DND-41 (cell line): ENCODE data around the gene MINDY1.

Experiments
- ATAC-seq: fragments of 200-7000 bp; cut with Tn5 transposase; 3 replicates; pipeline ENCODE4 v1.9.1; 2021; ENCODE audit warnings: low read depth; ENCODE audit not compliant: insufficient read depth
- DNase-seq: peaks from one replicate; pipeline ENCODE4 v3.0.0-alpha.2; 2020
- H2AFZ ChIP-seq: 2 replicates; pipeline ENCODE4 v1.6.0; 2012; ENCODE audit warnings: low read depth, low read length
- H3K27ac ChIP-seq: 2 replicates; pipeline ENCODE4 v1.5.1; 2012; ENCODE audit warnings: low read length, inconsistent platforms
- H3K27me3 ChIP-seq: fragments of 200-600 bp; sonication (generic); 2 replicates; pipeline ENCODE4 v1.6.0; 2012; ENCODE audit warnings: low read length, mild to moderate bottlenecking, inconsistent platforms; ENCODE audit not compliant: insufficient read depth, poor library complexity
- H3K36me3 ChIP-seq: 2 replicates; pipeline ENCODE4 v1.5.1; 2012; ENCODE audit warnings: low read length, inconsistent platforms; ENCODE audit not compliant: insufficient read depth
- H3K4me1 ChIP-seq: 2 replicates; pipeline ENCODE4 v1.5.1; 2012; ENCODE audit warnings: mild to moderate bottlenecking, low read length; ENCODE audit not compliant: insufficient read depth
- H3K4me2 ChIP-seq: 2 replicates; pipeline ENCODE4 v1.6.0; 2012; ENCODE audit warnings: mild to moderate bottlenecking, moderate library complexity, low read length, inconsistent platforms; ENCODE audit not compliant: insufficient read depth
- H3K4me3 ChIP-seq, 2 experiments: fragments of 200-600 bp in 1 of 2; shearing (Covaris generic) in 1 of 2; 2 replicates each; pipeline ENCODE4 v1.5.1; 2012 to 2016; ENCODE audit warnings: inconsistent platforms in 2 of 2, low read length in 2 of 2, mild to moderate bottlenecking in 2 of 2, low read depth in 1 of 2, moderate library complexity in 1 of 2
- H3K79me2 ChIP-seq: 2 replicates; pipeline ENCODE4 v1.6.0; 2012; ENCODE audit warnings: low read length, inconsistent platforms; ENCODE audit not compliant: insufficient read depth
- H3K9ac ChIP-seq: 2 replicates; pipeline ENCODE4 v1.6.0; 2012; ENCODE audit warnings: low read depth, mild to moderate bottlenecking, inconsistent platforms, low read length, moderate library complexity
- H3K9me3 ChIP-seq: 2 replicates; pipeline ENCODE4 v1.5.1; 2012; ENCODE audit warnings: low read length, moderate library complexity, mild to moderate bottlenecking, inconsistent platforms; ENCODE audit not compliant: insufficient read depth, severe bottlenecking
- H4K20me1 ChIP-seq: 2 replicates; pipeline ENCODE4 v1.6.0; 2012; ENCODE audit warnings: low read length; ENCODE audit not compliant: insufficient read depth
- CTCF ChIP-seq: IDR thresholded peaks from 2 replicates; pipeline ENCODE4 v1.5.1; 2012; ENCODE audit warnings: borderline replicate concordance, low read length, moderate library complexity, mild to moderate bottlenecking; ENCODE audit not compliant: poor library complexity, severe bottlenecking; ENCODE audit errors: extremely low read depth
- EZH2 ChIP-seq: IDR thresholded peaks from 3 replicates; pipeline ENCODE4 v1.6.1; 2012; ENCODE audit warnings: borderline replicate concordance, low read depth, mild to moderate bottlenecking, moderate library complexity, low read length, inconsistent platforms; ENCODE audit not compliant: severe bottlenecking

MINDY1 gene

GRCh38 chr1:150969626-150970025 is 37.1 kb downstream of the MINDY1 start:
- Histone ChIP-seq H3K27me3 (no peaks in the 10 kb centered on the region), H2AFZ (no peak overlapping the region), H3K36me3 (peaks cover 64% of the 10 kb centered on the region), H3K4me2 (no peak overlapping the region), H3K27ac (no peak overlapping the region), H3K9ac (no peak overlapping the region), H3K4me1 (peaks cover 35% of the 10 kb centered on the region), H3K9me3 (no peaks in the 10 kb centered on the region), H4K20me1 (peaks cover 54% of the 10 kb centered on the region), H3K4me3 (no peak overlapping the region), H3K79me2 (peaks cover 65% of the 10 kb centered on the region)
- no peak for DNase-seq
- no peak for ATAC-seq
- TF ChIP-seq EZH2: no peak
- no peak for TF ChIP-seq CTCF

- no peaks in the 10 kb centered on the region for H3K27me3 ChIP-seq
- H3K27ac ChIP-seq: no peak overlapping the region
- ATAC-seq (no peak), DNase-seq (no peak)
- H3K4me2 ChIP-seq: no peak overlapping the region
- H3K9ac ChIP-seq: no peak overlapping the region
- H4K20me1 ChIP-seq: peaks cover 52% of the 10 kb centered on the region
- no peaks in the 10 kb centered on the region for H3K9me3 ChIP-seq
- no peak overlapping the region for H3K4me3 ChIP-seq
- peaks cover 32% of the 10 kb centered on the region for H3K4me1 ChIP-seq
- no peak for TF ChIP-seq CTCF
- TF ChIP-seq EZH2: no peak
- H3K36me3 ChIP-seq: peaks cover 76% of the 10 kb centered on the region
- peaks cover 54% of the 10 kb centered on the region for H3K79me2 ChIP-seq
- no peak overlapping the region for H2AFZ ChIP-seq
Observed at GRCh38 chr1:150968491-150968890, 38.2 kb downstream of the MINDY1 start.

- Histone ChIP-seq H2AFZ (no peak overlapping the region), H3K4me1 (peaks cover 27% of the 10 kb centered on the region), H3K27me3 (no peaks in the 10 kb centered on the region), H3K27ac (no peak overlapping the region), H3K9ac (no peak overlapping the region), H3K79me2 (peaks cover 48% of the 10 kb centered on the region), H3K4me3 (no peak overlapping the region), H3K36me3 (peaks cover 81% of the 10 kb centered on the region), H3K9me3 (no peaks in the 10 kb centered on the region), H3K4me2 (no peak overlapping the region), H4K20me1 (peaks cover 47% of the 10 kb centered on the region)
- ATAC-seq (no peak), DNase-seq (no peak)
- no peak for TF ChIP-seq CTCF
- no peak for TF ChIP-seq EZH2
Observed at GRCh38 chr1:150967936-150968335, 38.8 kb downstream of the MINDY1 start.

GRCh38 chr1:150966011-150966410 is 40.7 kb downstream of the MINDY1 start:
- H2AFZ ChIP-seq: no peak overlapping the region
- no peaks in the 10 kb centered on the region for H3K27me3 ChIP-seq
- H3K27ac ChIP-seq: no peak overlapping the region
- peaks cover 88% of the 10 kb centered on the region for H3K36me3 ChIP-seq
- TF ChIP-seq EZH2 (no peak), CTCF (no peak)
- peaks cover 27% of the 10 kb centered on the region for H4K20me1 ChIP-seq
- ATAC-seq (no peak), DNase-seq (no peak)
- H3K9me3 ChIP-seq: no peaks in the 10 kb centered on the region
- H3K4me2 ChIP-seq: no peak overlapping the region
- peaks cover 8% of the 10 kb centered on the region; the same call in 1 of the 2 replicates for H3K4me1 ChIP-seq
- H3K4me3 ChIP-seq: no peak overlapping the region
- peaks cover 29% of the 10 kb centered on the region for H3K79me2 ChIP-seq
- H3K9ac ChIP-seq: no peak overlapping the region
